ENCODE results near the gene CUTA.
"Not testable (repeated sequence)": the region's sequence is repeated elsewhere in the genome, so short reads cannot be mapped to it uniquely, and the experiment has no call there.

The CUTA gene

DNA sequence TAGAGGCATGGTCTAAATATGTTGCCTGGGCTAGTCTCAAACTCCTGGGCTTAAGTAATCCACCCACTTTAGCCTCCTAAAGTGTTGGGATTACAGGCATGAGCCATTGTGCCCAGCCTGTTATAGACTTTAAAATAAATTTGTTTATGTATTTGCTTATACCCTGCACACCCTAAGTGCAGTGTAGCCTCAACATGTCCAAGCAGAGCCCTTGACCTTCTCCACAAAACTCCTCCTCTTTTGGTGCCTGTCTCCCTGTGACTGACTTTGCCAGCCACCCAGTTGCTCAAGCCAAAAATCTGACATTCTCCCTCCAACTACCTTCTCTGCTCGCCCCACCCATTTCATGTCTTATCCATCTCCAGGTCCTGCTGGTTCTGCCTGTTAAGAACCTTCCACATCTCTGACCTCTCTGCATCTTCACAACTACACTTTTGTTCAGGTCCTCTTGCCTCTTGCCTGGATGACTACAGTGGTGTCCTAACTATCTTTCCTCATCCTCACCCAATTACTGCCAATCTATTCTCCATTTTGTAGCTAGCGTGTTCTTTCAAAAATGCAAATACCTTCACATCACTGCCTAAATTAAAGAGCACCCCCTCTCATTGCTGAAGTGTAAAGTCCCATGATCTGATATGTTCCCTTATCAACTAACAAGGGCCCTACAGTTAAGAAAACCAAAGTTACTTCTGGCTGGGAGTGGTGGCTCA lies 37.5 kb downstream of the CUTA start:
- no peak overlapping the region for H3K4me3 ChIP-seq
- H3K27ac ChIP-seq = peak overlapping the region in 2 of 21 experiments; percentile 3 to 24

DNA sequence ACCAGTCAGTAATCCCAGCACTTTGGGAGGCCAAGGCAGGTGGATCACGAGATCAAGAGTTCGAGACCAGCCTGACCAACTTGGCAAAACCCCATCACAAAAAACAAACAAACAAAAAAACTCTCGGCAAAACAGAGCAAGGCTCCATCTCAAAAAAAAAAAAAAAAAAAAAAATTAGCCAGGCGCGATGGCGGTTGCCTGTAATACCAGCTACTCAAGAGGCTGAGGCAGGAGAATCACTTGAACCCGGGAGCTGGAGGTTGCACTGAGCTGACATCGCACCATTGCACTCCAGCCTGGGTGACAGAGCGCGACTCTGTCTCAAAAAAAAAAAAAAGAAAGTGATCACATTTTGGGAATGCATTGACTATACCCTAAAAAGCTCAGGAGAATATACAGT lies 38.7 kb downstream of the CUTA start:
- not testable (repeated sequence) for H3K27ac ChIP-seq, H3K4me3 ChIP-seq

DNA sequence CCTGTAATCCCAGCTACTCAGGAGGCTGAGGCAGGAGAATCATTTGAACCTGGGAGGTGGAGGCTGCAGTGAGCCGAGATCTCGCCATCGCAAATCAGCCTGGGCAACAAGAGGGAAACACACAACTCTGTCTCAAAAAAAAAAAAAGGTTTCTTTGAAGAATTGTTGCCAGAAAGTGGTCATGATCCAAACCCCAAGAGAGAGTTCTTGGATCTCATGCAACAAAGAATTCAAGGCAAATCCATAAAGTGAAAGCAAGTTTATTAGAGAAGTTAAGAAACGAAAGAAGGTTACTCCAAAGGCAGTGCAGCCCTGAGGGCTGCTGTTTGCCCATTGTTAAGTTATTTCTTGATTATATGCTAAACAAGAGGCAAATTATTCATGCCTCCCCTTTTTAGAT lies 40.7 kb downstream of the CUTA start:
- peak overlapping the region in 5 of 21 experiments; percentile 18 to 84 (median 46) for H3K27ac ChIP-seq
- H3K4me3 ChIP-seq = no peak overlapping the region

DNA sequence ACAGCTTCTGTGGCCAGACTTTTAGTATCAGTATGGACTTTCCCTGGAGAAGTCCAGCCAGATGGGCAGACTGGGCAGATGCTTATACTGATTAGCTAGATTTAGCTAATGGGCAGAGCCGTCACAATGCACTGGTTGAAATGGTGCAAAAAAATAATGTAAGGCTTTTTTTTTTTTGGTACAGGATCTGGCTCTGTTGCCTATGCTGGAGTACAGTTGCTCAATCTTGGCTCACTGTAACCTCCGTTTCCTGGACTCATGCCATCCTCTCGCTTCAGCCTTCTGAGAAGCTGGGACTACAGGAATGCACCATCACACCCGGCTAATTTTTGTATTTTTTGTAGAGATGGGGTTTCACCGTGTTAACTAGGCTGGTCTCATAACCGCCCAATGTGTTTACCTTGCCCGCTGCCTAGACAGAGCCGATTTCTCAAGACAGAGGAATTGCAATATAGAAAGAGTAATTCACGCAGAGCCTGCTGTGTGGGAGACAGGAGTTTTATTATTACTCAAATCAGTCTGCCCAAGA lies 42.7 kb downstream of the CUTA start:
- H3K4me3 ChIP-seq = no peak overlapping the region

DNA sequence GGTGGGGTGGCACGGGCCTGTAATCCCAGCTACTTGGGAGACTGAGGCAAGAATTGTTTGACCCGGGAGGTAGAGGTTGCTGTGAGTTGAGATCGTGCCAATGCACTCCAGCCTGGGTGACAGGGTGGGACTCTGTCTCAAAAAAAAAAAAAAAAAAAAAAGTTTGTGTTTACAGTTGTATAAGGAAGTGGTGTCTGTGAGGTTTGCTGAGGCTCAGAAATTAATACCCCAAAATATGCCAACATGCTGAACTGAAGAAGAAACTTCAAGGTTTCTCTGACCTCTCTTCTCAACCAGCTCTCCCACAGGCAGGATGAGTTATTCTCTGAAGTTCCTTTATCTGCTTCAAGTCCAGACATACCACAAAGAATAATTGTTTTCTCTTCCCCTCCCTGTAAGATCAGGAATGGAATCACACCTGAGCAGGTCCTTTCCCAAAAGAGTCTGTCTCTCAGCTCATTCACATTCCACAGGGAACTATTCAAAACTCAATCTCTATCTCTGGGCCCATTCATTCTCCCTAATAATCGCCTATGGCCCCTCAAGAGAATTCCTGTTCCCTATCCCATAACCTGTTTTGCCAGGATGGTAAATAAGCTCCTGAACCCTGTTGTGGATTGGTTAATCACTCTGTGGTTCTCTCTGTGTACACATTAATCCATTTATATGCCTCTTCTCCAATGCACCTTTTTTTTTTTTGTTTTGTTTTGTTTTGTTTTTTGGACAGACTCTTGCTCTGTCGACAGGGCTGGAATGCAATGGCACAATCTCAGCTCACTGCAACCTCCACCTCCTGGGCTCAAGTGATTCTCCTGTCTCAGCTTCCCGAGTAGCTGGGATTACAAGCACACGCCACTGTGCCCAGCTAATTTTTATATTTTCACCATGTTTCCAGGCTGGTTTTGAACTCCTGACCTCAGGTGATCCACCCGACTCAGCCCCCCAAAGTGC lies 43.7 kb downstream of the CUTA start:
- peak overlapping the region in 18 of 21 experiments; percentile 4 to 87 (median 76) for H3K27ac ChIP-seq

More for the DNA sequence above, 42.7 kb downstream of the CUTA start:
- peak overlapping the region in 19 of 21 experiments; percentile 48 to 89 (median 82) for H3K27ac ChIP-seq

DNA sequence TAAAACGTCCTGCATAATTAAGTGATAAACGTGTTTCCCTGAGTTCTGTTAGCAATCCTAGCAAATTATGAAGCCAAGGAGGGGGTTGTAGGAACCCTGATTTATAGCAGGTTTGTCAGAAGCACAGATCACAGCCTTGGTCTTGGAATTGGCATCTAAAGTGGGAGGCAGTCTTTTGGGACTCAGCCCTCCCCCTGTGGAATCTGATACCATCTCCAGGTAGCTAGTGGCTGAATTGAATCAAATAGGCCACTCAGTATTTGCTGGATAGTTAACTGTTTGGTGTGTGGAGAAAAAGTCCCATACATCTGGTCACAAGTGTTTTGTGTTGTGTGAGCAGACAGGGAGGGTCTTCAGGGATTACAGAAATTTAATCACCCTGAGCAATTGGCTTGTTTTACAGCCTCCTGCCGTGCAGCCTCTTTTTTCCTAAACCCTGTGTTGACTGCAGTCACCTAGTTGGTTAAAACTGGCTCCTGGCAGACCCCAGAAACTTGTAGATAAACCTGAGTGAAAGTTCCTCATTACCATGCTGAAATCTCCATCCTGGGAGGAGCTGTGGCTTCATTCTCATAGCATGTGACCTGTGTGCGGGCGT lies 45.3 kb downstream of the CUTA start:
- no peak overlapping the region for H3K4me3 ChIP-seq
- H3K27ac ChIP-seq = peak overlapping the region in 1 of 21 experiments; percentile 24

More for the DNA sequence above, 43.7 kb downstream of the CUTA start:
- H3K4me3 ChIP-seq = no peak overlapping the region

DNA sequence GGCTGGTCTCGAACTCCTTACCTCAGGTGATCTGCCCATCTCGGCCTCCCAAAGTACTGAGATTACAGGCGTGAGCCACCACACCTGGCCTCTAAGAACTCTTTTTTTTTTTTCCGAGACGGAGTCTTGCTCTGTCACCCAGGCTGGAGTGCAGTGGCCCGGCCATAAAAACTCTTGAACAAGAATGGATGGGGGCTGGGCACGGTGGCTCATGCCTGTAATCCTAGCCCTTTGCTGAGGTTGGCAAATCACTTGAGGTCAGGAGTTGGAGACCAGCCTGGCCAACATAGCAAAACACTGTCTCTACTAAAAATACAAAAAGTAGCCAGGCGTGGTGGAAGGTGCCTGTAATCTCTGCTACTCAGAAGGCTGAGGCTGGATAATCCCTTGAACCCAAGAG lies 46.0 kb downstream of the CUTA start:
- H3K4me3 ChIP-seq, H3K27ac ChIP-seq: not testable (repeated sequence)

DNA sequence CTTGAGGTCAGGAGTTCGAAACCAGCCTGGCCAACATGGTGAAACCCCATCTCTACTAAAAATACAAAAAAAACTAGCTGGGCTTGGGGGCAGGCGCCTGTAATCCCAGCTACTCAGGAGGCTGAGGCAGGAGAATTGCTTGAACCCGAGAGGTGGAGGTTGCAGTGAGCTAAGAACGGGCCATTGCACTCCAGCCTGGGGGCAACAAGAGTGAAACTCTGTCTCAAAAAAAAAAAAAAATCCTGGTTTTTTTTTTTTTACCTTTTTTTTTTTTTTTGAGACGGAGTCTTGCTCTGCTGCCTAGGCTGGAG lies 50.2 kb downstream of the CUTA start:
- not testable (repeated sequence) for H3K4me3 ChIP-seq, H3K27ac ChIP-seq

DNA sequence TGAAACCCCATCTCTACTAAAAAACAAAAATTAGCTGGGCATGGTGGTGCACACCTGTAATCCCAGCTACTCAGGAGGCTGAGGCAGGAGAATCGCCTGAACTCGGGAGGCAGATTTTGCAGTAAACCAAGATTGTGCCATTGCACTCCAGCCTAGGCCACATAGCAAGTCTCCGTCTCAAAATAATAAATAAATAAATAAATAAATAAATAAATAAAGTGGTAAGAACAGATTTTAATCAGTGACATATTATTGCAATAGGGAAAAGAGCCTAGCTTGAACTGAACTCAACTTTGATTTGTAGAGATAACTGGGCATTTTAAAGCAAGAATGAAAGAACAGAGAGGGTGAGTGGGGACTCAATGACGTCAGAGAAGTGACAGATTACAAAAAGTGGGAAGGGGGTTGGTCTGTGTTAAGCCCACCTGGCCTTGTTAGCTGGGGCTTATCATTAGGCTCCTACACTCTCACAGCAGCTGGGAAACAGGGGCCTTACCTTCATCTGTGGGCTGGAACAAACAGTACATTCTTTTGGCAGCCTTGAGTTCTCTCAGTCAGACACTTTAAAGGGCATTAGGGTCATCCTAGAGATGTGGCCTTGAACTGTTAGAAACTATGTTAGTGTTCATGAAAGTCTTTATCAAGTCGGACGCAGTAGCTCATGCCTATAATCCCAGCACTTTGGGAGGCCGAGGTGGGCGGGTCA lies 50.7 kb downstream of the CUTA start:
- H3K4me3 ChIP-seq = no peak overlapping the region
- H3K27ac ChIP-seq = no peak overlapping the region
